PFSK-1 (cell line): ENCODE measurements around the gene MAMDC4.

Source experiments
- FOXP2 ChIP-seq: optimal IDR thresholded peaks from 2 replicates; pipeline ENCODE3; 2011; ENCODE audit warnings: borderline replicate concordance, control low read depth, inconsistent platforms; ENCODE audit not compliant: insufficient read depth; ENCODE audit errors: extremely low read length, extremely low read depth
- POLR2AphosphoS5 ChIP-seq: IDR thresholded peaks from 2 replicates; pipeline ENCODE4 v1.6.1; 2012; ENCODE audit warnings: low read depth, mild to moderate bottlenecking, control low read depth, low read length, moderate library complexity
- REST ChIP-seq, 2 experiments: IDR thresholded peaks; 2 replicates each; pipeline versions ENCODE4 v1.6.1 to v1.8.0; 2011 to 2012; ENCODE audit warnings: low read depth in 2 of 2, low read length in 2 of 2, control low read depth in 1 of 2, inconsistent platforms in 1 of 2, mild to moderate bottlenecking in 1 of 2, moderate library complexity in 1 of 2; ENCODE audit not compliant: insufficient read depth in 1 of 2
- SIN3A ChIP-seq: IDR thresholded peaks from 2 replicates; pipeline ENCODE4 v1.6.1; 2012; ENCODE audit warnings: mild to moderate bottlenecking, low read length, moderate library complexity, borderline replicate concordance; ENCODE audit not compliant: insufficient read depth
- TAF1 ChIP-seq: IDR thresholded peaks from 2 replicates; pipeline ENCODE4 v1.6.1; 2012; ENCODE audit warnings: low read length, control low read depth, borderline replicate concordance; ENCODE audit not compliant: insufficient read depth

MAMDC4 gene

GRCh38 chr9:136854842-136855460 lies 2.8 kb downstream of the MAMDC4 start:
- TF ChIP-seq TAF1: no peak
- no peak for TF ChIP-seq SIN3A
- TF ChIP-seq FOXP2: no peak
- TF ChIP-seq REST (IDR thresholded peaks at IDR 0.05; ENCODE audit: insufficient read depth in 1 of 2, low read depth in 2 of 2, low read length in 2 of 2): no peak
- TF ChIP-seq POLR2AphosphoS5: no peak

GRCh38 chr9:136855461-136856078 lies 3.4 kb downstream of the MAMDC4 start:
- TF ChIP-seq SIN3A (no peak), FOXP2 (no peak), TAF1 (no peak), REST (IDR thresholded peaks at IDR 0.05; ENCODE audit: insufficient read depth in 1 of 2, low read depth in 2 of 2, low read length in 2 of 2) (no peak), POLR2AphosphoS5 (no peak)

- TF ChIP-seq POLR2AphosphoS5 (no peak), REST (IDR thresholded peaks at IDR 0.05; ENCODE audit: insufficient read depth in 1 of 2, low read depth in 2 of 2, low read length in 2 of 2) (no peak), FOXP2 (no peak), TAF1 (no peak), SIN3A (no peak)
Measured at GRCh38 chr9:136856079-136856476, 3.9 kb downstream of the MAMDC4 start.

- no peak for TF ChIP-seq TAF1
- no peak for TF ChIP-seq SIN3A
- TF ChIP-seq FOXP2: no peak
- TF ChIP-seq POLR2AphosphoS5: no peak
- TF ChIP-seq REST (IDR thresholded peaks at IDR 0.05; ENCODE audit: insufficient read depth in 1 of 2, low read depth in 2 of 2, low read length in 2 of 2): no peak
Measured at GRCh38 chr9:136856541-136857141, 4.5 kb downstream of the MAMDC4 start.

- no peak for TF ChIP-seq POLR2AphosphoS5
- TF ChIP-seq REST (IDR thresholded peaks at IDR 0.05; ENCODE audit: insufficient read depth in 1 of 2, low read depth in 2 of 2, low read length in 2 of 2): no peak
- TF ChIP-seq FOXP2: no peak
- TF ChIP-seq SIN3A: no peak
- no peak for TF ChIP-seq TAF1
Measured at GRCh38 chr9:136857166-136857565, 5.0 kb downstream of the MAMDC4 start.
